Astrocyte of the spinal cord (primary cell): ENCODE results near the gene USP49.
A peak's percentile ranks its signal among the peaks of the same experiment; 100 is the strongest.

Source experiments
- DNase-seq: peaks from one replicate; pipeline ENCODE4 v3.0.0; 2011; ENCODE audit warnings: low read depth, low spot score
- H3K4me3 ChIP-seq: 2 replicates; pipeline ENCODE4 v1.5.1; 2011; ENCODE audit warnings: low read depth, mild to moderate bottlenecking, low read length, moderate library complexity
- CTCF ChIP-seq: IDR thresholded peaks from 2 replicates; pipeline ENCODE4 v1.5.1; 2012; ENCODE audit warnings: low read depth, mild to moderate bottlenecking, low read length, inconsistent platforms
- in situ Hi-C: cut with HindIII; loops from 2 replicates; pipeline ENCODE4 v1.10.0; 2017; ENCODE audit warnings: low sequenced_read_pairs

The USP49 gene

DNA sequence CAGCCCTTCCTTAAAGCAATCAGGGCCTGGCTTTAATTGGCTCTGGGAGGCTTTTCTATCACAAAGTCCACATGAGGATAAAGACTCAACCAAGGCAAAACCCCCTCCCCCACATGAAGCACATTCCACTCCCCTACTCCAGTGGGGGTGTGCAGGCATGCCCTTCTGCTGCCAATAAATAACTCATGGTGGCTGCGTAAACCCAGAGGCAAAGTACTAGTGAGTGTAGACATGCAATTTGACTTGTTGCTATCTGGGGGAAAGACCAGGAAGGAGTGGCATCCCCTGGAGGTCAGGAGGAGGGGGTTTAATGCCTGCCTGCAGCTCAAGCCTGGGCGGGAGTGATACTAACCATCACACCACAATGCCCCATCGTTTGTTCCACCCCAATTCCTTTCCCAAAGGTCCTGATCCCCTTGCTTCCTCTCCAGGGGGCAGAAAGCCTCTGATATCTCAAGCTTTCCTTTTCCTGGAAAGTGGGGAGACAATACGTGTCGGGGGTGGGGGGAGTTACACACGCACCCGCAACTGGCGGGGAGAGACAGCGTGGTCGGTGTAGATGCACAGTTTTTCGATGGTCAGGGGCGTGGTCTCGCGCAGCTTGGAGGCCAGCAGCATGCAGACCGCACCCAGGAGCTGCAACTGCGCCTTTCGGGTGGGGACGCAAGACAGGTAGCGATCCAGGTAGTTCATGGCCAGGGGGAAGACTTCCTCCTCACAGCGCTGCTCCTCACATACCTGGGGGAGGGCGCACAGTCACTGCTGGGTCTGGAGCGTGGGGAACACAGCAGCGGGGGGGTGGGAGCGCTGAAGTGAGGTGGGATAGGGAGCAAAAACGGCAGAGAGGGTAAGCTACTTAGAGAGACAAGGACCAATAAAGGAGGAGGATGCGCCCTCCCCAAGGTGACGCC is 44.9 kb upstream of the USP49 start:
- peak overlapping the region; percentile 90 for H3K4me3 ChIP-seq
- no peak for TF ChIP-seq CTCF
- in situ Hi-C loops, result no loop called here
- DNase-seq, result peak; percentile 11

DNA sequence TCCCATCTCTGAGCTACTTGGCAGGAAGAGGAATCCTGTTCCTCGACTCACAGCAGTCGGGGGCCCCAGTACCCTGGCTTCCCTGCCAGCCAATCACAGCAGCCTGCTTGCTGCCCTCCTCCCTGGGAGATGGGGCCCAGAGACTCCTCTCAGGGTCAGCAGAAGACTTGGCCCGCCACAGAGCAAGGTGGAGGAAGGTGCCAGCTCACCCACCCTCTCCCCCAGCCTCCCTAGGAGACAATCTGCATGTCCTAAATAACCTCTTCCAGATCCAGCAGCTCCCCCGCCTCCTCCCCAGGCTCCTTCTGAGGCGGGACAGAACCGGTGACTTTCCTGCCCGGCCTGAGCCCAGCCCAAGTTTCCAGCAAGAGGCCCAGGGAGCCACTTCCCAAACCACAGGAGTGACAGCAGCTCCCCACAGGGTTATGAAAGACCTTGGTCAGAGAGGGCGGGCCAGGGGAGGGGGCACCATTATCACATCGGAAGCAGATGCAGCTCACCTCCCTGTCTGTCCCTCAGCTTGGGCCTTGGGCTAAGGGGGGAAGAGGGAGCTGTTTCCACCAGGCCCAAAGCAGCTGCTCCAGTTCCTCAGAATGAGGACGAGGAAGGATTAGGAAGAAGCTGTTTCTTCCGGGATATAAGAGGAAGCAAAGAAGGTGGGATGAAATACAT is 44.1 kb upstream of the USP49 start:
- no peak for TF ChIP-seq CTCF
- DNase-seq, result peak; percentile 30
- H3K4me3 ChIP-seq, result no peak overlapping the region
- in situ Hi-C loops, result no loop called here

DNA sequence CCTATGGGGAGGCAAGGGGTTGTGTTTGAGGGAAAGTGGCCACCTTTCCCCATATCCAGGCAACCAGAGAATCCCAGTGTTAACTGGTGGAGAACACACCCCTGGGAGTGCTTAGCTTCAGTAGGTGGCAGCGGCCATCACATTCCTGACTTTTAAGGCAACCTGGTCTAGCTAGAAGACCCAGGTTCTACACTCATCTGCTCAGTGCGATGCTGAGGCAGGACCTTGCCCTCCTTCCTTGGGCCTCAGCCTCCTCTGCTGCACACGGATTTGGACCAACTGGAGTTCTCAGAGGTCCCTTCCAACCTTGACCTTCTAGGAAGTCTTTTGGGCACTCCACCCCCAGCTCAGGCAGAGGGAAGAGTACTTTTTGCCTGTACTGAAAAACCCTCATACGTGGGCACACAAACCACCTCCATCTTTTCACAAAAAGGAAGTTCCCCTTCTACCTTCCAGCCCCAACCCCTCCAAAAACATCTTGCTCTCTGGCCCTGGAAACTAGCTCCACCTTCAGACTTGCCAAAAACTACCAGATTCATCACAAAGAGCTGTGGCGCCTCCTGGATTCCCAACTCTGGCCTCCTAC is 43.5 kb upstream of the USP49 start:
- in situ Hi-C loops, result no loop called here
- no peak for TF ChIP-seq CTCF
- H3K4me3 ChIP-seq, result no peak overlapping the region
- DNase-seq, result no peak

DNA sequence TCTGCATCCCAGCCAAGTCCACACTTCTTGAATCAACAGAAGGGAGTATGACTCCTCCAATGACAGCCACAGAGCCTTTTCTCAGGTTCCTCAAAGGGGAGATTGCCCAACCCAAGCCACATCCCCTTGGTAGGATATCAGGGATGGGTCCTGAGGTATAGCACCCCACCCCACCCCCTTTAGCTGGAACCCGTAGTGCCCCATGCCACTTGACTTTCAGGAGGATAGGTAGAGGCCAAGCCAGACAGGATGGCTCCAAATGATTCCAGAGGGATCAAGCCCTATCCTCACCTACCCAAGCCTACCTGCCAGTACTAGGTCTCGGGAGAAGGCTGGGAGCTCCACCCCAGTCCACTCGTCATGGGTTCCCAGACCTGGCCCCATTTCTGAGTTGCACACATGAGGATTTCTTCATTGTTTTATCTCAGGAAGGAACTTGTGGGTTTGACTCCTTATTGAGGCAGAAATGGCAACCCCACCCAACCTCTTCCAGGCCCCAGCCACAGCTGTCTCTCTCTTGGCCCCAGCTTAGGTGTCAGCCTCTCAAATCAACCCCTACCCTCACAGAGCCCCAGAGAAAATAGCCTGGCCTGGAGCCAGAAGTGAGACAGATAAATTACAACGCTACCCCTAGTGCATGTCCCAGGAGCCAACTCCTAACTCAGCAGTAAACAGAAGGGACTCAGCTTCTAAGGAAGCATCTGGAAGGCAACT is 42.8 kb upstream of the USP49 start:
- in situ Hi-C loops, result no loop called here
- TF ChIP-seq CTCF, result no peak
- no peak for DNase-seq
- no peak overlapping the region for H3K4me3 ChIP-seq

DNA sequence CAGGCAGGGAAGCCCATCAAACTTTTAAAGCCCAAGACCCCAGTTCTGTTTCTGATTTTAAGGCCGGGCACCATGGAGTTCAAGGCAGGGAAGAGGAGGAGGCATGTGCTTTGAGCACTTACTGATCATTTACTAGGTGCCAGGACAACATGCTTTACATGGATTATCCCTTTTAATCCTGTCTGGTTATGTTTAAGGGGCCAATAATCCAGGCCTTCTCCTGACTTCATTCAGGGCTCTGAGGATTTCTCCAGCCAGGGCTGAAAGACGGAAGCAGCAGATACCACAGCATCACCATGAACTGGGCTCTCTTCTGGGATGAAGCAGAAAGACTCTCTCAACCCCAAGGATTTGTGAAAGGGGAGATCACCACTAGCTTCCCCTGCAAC is 42.3 kb upstream of the USP49 start:
- H3K4me3 ChIP-seq, result no peak overlapping the region
- no peak for DNase-seq
- in situ Hi-C loops, result no loop called here
- no peak for TF ChIP-seq CTCF
